Astrocyte (in vitro differentiated cells and primary cell): ENCODE results near the gene DUSP6. TPM values are rescaled to one million over a fixed set of nuclear protein-coding genes. Genes with fewer than 3 reads are reported as not detected.

Experiments
- DNase-seq: peaks from one replicate; pipeline ENCODE4 v3.0.0-alpha.2; 2010; ENCODE audit warnings: low read depth
- FAIRE-seq: peaks from 2 replicates; lab custom pipeline; 2011; peaks lifted over from hg19 to GRCh38; lab: Jason Lieb, UNC
- H2AFZ ChIP-seq: 2 replicates; pipeline ENCODE4 v1.6.0; 2012; ENCODE audit warnings: low read depth, low read length, inconsistent platforms
- H3K27ac ChIP-seq: 2 replicates; pipeline ENCODE4 v1.5.1; 2011; ENCODE audit warnings: low read depth, low read length, inconsistent platforms
- H3K27me3 ChIP-seq: 2 replicates; pipeline ENCODE4 v1.6.0; 2011; ENCODE audit warnings: low read length, inconsistent platforms; ENCODE audit not compliant: insufficient read depth
- H3K36me3 ChIP-seq: 2 replicates; pipeline ENCODE4 v1.5.1; 2011; ENCODE audit warnings: low read length, inconsistent platforms; ENCODE audit not compliant: insufficient read depth
- H3K4me1 ChIP-seq: 2 replicates; pipeline ENCODE4 v1.5.1; 2011; ENCODE audit warnings: low read length, inconsistent platforms; ENCODE audit not compliant: insufficient read depth
- H3K4me2 ChIP-seq: 2 replicates; pipeline ENCODE4 v1.6.0; 2012; ENCODE audit warnings: low read length, inconsistent platforms
- H3K4me3 ChIP-seq: 2 replicates; pipeline ENCODE4 v1.5.1; 2011; ENCODE audit warnings: low read depth, mild to moderate bottlenecking, low read length, inconsistent platforms; ENCODE audit not compliant: insufficient read depth
- H3K79me2 ChIP-seq: 2 replicates; pipeline ENCODE4 v1.6.0; 2012; ENCODE audit warnings: mild to moderate bottlenecking, low read length, inconsistent platforms; ENCODE audit not compliant: insufficient read depth
- H3K9ac ChIP-seq: 2 replicates; pipeline ENCODE4 v1.6.0; 2012; ENCODE audit warnings: mild to moderate bottlenecking, low read length, inconsistent platforms
- H3K9me3 ChIP-seq: 2 replicates; pipeline ENCODE4 v1.5.1; 2012; ENCODE audit warnings: low read depth, mild to moderate bottlenecking, low read length, inconsistent platforms; ENCODE audit not compliant: insufficient read depth
- H4K20me1 ChIP-seq: 2 replicates; pipeline ENCODE4 v1.6.0; 2012; ENCODE audit warnings: low read length, inconsistent platforms; ENCODE audit not compliant: insufficient read depth
- H3K27ac Mint-ChIP-seq: one replicate; pipeline ENCODE4 v1.8.0; 2021; ENCODE audit warnings: mild to moderate bottlenecking, mixed read lengths; ENCODE audit not compliant: unreplicated experiment
- H3K27me3 Mint-ChIP-seq: one replicate; pipeline ENCODE4 v1.8.0; 2021; ENCODE audit warnings: low read depth, mixed read lengths; ENCODE audit not compliant: unreplicated experiment
- H3K36me3 Mint-ChIP-seq: one replicate; pipeline ENCODE4 v1.8.0; 2021; ENCODE audit warnings: low read depth, mixed read lengths; ENCODE audit not compliant: unreplicated experiment
- H3K4me1 Mint-ChIP-seq: one replicate; pipeline ENCODE4 v1.8.0; 2021; ENCODE audit warnings: low read depth, mixed read lengths; ENCODE audit not compliant: unreplicated experiment
- H3K4me3 Mint-ChIP-seq: one replicate; pipeline ENCODE4 v1.8.0; 2021; ENCODE audit warnings: mild to moderate bottlenecking, moderate library complexity, mixed read lengths; ENCODE audit not compliant: unreplicated experiment
- H3K9me3 Mint-ChIP-seq: one replicate; pipeline ENCODE4 v1.8.0; 2021; ENCODE audit warnings: mild to moderate bottlenecking, mixed read lengths; ENCODE audit not compliant: unreplicated experiment
- EZH2 ChIP-seq: IDR thresholded peaks from 2 replicates; pipeline ENCODE4 v1.6.1; 2012; ENCODE audit warnings: mild to moderate bottlenecking, low read length, inconsistent platforms; ENCODE audit not compliant: insufficient read depth
- total RNA-seq: library from RNA; stranded (reverse); gene quantifications from 2 replicates; pipeline ENCODE4 v1.2.1, GENCODE V29; 2021
- TF ChIP-seq, protein P1 (sequence below): IDR thresholded peaks from 2 replicates; pipeline ENCODE4 v1.5.1; 2011; ENCODE audit warnings: low read depth, mild to moderate bottlenecking, inconsistent platforms, low read length, moderate library complexity; ENCODE audit not compliant: insufficient read depth

Gene DUSP6
- total RNA-seq, 1 donor from 2014 or later: 63.0 TPM

DNA sequence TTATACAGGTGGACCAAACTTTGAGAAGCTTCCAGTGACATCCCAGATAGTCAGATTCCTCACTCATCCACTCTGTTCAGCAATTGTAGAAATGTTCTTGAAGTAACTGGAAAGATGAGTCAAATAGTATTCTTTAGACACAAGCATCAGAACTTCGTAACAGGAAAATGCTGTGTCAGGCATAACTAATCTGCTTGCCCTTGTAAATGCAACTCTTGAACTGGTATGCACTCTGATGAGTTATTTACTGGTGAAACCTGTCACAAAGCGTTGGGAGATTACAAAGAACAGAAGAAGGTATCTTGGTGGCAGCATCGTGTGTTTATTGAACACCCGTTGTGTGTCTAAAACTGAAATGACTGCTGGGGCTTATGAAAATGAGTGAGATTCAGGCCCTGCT, 10.8 kb upstream of the DUSP6 start:
- Histone ChIP-seq H3K36me3 (no peaks in the 10 kb centered on the region), H3K4me3 (no peak overlapping the region), H3K4me2 (no peak overlapping the region), H4K20me1 (no peaks in the 10 kb centered on the region), H3K9me3 (no peaks in the 10 kb centered on the region), H3K4me1 (peaks cover 4% of the 10 kb centered on the region), H3K27me3 (no peaks in the 10 kb centered on the region), H3K79me2 (no peaks in the 10 kb centered on the region), H3K9ac (no peak overlapping the region), H2AFZ (no peak overlapping the region), H3K27ac (no peak overlapping the region)
- no peaks in the 10 kb centered on the region for H3K36me3 Mint-ChIP-seq
- peaks cover 1% of the 10 kb centered on the region for H3K9me3 Mint-ChIP-seq
- no peak for DNase-seq
- H3K27ac Mint-ChIP-seq: no peak overlapping the region
- no peak for FAIRE-seq
- H3K4me3 Mint-ChIP-seq: no peak overlapping the region
- TF ChIP-seq EZH2: no peak
- TF ChIP-seq, protein P1, sequence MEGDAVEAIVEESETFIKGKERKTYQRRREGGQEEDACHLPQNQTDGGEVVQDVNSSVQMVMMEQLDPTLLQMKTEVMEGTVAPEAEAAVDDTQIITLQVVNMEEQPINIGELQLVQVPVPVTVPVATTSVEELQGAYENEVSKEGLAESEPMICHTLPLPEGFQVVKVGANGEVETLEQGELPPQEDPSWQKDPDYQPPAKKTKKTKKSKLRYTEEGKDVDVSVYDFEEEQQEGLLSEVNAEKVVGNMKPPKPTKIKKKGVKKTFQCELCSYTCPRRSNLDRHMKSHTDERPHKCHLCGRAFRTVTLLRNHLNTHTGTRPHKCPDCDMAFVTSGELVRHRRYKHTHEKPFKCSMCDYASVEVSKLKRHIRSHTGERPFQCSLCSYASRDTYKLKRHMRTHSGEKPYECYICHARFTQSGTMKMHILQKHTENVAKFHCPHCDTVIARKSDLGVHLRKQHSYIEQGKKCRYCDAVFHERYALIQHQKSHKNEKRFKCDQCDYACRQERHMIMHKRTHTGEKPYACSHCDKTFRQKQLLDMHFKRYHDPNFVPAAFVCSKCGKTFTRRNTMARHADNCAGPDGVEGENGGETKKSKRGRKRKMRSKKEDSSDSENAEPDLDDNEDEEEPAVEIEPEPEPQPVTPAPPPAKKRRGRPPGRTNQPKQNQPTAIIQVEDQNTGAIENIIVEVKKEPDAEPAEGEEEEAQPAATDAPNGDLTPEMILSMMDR: no peak
- peaks cover 13% of the 10 kb centered on the region for H3K4me1 Mint-ChIP-seq
- no peaks in the 10 kb centered on the region for H3K27me3 Mint-ChIP-seq

DNA sequence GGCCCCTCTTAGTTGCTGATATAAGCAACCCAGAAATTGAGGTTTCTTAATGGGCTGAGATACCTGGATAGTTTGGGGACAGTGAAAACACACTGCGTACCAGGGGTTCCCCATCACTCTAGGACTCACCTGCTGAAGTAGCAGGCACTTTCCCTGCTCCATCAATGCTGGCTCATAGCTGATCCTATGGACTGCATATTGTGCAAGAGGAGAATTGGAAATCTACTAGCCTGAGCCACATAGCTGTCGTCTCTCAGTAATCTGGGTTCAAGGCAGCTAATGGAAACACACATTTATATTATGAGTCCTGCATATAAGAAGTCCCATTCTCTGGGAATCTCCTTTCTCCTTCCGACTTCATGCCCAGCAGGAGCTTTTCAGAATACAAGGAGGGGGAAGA, 7.3 kb upstream of the DUSP6 start:
- H3K4me3 Mint-ChIP-seq: no peak overlapping the region
- Histone ChIP-seq H4K20me1 (no peaks in the 10 kb centered on the region), H3K9me3 (no peaks in the 10 kb centered on the region), H2AFZ (no peak overlapping the region), H3K27ac (no peak overlapping the region), H3K36me3 (no peaks in the 10 kb centered on the region), H3K27me3 (no peaks in the 10 kb centered on the region), H3K79me2 (peaks cover 19% of the 10 kb centered on the region), H3K4me3 (no peak overlapping the region), H3K9ac (no peak overlapping the region), H3K4me2 (no peak overlapping the region), H3K4me1 (peaks cover 13% of the 10 kb centered on the region)
- no peak for DNase-seq
- FAIRE-seq: no peak
- peaks cover 25% of the 10 kb centered on the region for H3K4me1 Mint-ChIP-seq
- no peak for TF ChIP-seq EZH2
- TF ChIP-seq, protein P1: no peak
- H3K27ac Mint-ChIP-seq: no peak overlapping the region
- H3K36me3 Mint-ChIP-seq: no peaks in the 10 kb centered on the region
- H3K27me3 Mint-ChIP-seq: no peaks in the 10 kb centered on the region
- H3K9me3 Mint-ChIP-seq: peaks cover 1% of the 10 kb centered on the region

DNA sequence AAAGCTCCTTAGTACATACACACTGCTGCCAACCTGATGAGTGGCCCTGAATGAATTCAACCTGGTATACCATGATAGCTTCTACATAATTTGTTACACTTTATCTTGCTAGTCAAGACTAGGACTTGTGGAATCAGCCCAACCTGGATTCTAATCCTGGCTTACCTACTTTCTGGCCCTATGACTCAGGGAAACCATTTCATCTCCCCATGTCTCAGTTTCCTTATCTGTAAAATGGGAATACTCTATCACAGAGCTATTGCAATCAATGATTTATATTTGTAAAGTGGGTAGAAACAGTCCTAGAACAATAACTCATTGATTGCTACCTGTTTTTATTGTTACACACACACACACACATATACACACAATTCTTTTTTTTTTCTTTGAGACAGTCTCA, 6.5 kb upstream of the DUSP6 start:
- H3K9me3 Mint-ChIP-seq: peaks cover 1% of the 10 kb centered on the region
- no peak for FAIRE-seq

More for the DNA sequence above, 6.5 kb upstream of the DUSP6 start:
- Histone ChIP-seq H3K9ac (no peak overlapping the region), H3K79me2 (peaks cover 19% of the 10 kb centered on the region), H3K27ac (no peak overlapping the region), H3K36me3 (no peaks in the 10 kb centered on the region), H3K27me3 (no peaks in the 10 kb centered on the region), H3K4me2 (no peak overlapping the region), H2AFZ (no peak overlapping the region), H3K4me1 (peaks cover 17% of the 10 kb centered on the region), H3K9me3 (no peaks in the 10 kb centered on the region), H4K20me1 (no peaks in the 10 kb centered on the region), H3K4me3 (no peak overlapping the region)
- Mint-ChIP-seq H3K36me3 (no peaks in the 10 kb centered on the region), H3K4me1 (peaks cover 25% of the 10 kb centered on the region), H3K27ac (no peak overlapping the region), H3K4me3 (no peak overlapping the region), H3K27me3 (no peaks in the 10 kb centered on the region)
- no peak for DNase-seq
- TF ChIP-seq, protein P1: no peak
- TF ChIP-seq EZH2: no peak
